Vagina (tissue), 2 donors: ENCODE data around the gene GPRIN1.

ENCODE experiments used
- CTCF ChIP-seq, 3 experiments: fragments of 450-650 bp in 2 of 3; fragments of 200-600 bp in 1 of 3; sonication (generic) in 1 of 3; IDR thresholded peaks; one replicate each; pipeline ENCODE4 v1.5.1; 2017 to 2019; ENCODE audit warnings: antibody characterized with exemption in 3 of 3, mild to moderate bottlenecking in 2 of 3, moderate library complexity in 2 of 3
- POLR2A ChIP-seq, 2 donors: fragments of 450-650 bp; IDR thresholded peaks; one replicate each; pipeline ENCODE4 v1.6.1; 2017; ENCODE audit warnings: antibody characterized with exemption in 2 of 2, mild to moderate bottlenecking in 2 of 2, moderate library complexity in 2 of 2
- POLR2AphosphoS5 ChIP-seq, 2 donors: sonication (generic); formaldehyde crosslinking; IDR thresholded peaks; one replicate each; pipeline ENCODE4 v1.9.0; 2017; ENCODE audit warnings: antibody characterized with exemption in 2 of 2, mild to moderate bottlenecking in 2 of 2, low read depth in 1 of 2; ENCODE audit not compliant: insufficient read depth in 1 of 2

- TF ChIP-seq CTCF (IDR thresholded peaks at IDR 0.05) (no peak), POLR2A (IDR thresholded peaks at IDR 0.05) (no peak), POLR2AphosphoS5 (IDR thresholded peaks at IDR 0.05; ENCODE audit: insufficient read depth in 1 of 2, low read depth in 1 of 2) (no peak)
These were observed 57.6 kb downstream of the GPRIN1 start for GRCh38 chr5:176552332-176552869.
